ENCODE measurements around the gene GJA5.
A peak's percentile ranks its signal among the peaks of the same experiment; 100 is the strongest.

GJA5 gene

GRCh38 chr1:147723691-147724323 is 36.6 kb downstream of the GJA5 start:
- DNase-seq = peak; percentile 19

DNA sequence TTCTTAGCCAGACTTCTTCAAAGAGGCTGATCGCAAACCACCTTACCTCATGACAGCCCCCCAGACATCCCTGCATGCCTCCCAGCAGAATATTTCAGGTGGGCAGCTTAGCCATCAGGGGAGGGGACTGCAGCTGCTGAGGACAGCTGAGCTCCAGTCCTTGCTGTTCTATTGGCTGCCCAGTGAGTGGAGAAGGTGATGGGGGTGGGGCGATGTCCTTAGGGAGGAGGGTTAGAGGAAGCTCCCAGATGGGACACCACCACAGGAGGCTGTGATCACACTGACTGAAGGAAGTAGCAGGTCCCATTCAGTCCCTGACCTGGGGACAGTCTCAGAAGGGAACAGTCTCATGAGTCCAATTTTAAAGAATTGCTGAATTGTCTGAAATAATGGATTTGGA is 38.3 kb downstream of the GJA5 start:
- DNase-seq = no peak

GRCh38 chr1:147721716-147722115 is 38.7 kb downstream of the GJA5 start:
- DNase-seq = no peak

GRCh38 chr1:147720557-147720956 is 39.8 kb downstream of the GJA5 start:
- peak; percentile 23 for DNase-seq

DNA sequence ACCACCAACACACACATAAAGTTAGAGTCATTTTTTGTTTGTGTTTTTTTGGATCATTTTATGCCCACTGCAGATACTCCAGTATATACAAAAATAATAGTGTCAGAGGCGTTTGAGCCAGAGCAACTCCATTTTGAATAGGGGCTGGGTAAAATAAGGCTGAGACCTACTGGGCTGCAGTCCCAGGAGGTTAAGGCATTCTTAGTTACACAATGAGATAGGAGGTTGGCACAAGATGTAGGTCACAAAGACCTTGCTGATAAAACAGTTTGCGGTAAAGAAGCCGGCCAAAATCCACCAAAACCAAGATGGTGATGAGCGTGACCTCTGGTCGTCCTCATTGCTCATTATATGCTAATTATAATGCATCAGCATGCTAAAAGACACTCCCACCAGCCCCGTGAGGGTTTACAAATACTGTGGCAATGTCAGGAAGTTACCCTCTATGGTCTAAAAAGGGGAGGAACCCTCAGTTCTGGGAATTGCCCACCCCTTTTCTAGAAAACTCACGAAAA is 40.6 kb downstream of the GJA5 start:
- DNase-seq = no peak

- DNase-seq = no peak
Observed at GRCh38 chr1:147719029-147719698, 41.2 kb downstream of the GJA5 start.

GRCh38 chr1:147717706-147718097 is 42.7 kb downstream of the GJA5 start:
- no peak for DNase-seq

DNA sequence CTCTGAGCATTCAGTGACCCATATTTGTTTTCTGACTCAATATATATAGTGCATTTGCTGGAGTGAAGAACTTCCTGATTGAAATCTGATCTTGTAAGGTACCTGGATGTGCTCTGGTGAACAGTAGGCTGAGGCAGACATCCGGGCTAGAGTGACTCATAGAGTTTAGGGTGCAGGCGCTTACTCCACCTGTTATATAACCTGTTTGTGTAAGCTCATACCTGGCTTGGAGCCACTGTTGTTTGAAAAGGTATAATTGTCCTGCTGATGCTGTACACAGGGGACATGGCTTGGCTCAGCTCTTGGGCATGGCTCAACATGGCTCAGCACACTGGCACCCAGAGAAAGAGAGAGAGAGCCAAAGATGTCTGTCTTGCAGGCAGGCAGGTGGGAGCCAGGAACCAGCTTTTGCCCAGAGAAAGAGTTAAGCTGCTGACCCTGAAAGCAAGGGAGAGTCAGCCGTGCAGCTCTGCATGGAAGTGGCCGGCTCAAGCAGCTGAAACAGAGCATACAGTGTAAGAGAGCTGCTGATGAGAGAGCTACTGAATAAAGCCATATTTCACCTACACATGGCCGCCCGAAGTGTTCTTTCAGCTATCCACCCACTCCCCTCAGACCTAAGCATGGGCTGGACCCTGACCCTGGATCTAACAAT is 43.2 kb downstream of the GJA5 start:
- DNase-seq = peak; percentile 23

DNA sequence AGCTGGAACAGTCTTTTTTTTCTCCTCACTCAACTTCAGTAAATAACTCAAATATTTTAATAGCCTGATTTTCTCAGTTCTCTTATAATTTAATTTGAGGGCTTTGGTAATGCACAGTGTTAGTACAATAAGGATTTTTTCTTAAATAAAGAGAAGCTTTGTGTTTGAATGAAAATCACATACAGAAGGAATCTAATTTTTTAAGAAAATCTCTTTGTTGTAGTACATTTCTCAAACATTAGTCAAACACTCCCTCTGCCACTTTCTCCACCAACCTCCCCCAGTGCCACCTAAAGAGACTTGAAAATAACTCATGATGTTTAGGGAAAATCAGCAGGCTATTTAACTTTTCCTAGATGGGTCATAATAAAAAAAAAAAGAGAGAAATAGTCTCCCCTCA is 47.8 kb downstream of the GJA5 start:
- no peak for DNase-seq

Data from RPMI8226 (cell line).